Measurements from ENCODE around the gene RTN1.
A peak's percentile ranks its signal among the peaks of the same experiment; 100 is the strongest.

Gene RTN1, protein sequence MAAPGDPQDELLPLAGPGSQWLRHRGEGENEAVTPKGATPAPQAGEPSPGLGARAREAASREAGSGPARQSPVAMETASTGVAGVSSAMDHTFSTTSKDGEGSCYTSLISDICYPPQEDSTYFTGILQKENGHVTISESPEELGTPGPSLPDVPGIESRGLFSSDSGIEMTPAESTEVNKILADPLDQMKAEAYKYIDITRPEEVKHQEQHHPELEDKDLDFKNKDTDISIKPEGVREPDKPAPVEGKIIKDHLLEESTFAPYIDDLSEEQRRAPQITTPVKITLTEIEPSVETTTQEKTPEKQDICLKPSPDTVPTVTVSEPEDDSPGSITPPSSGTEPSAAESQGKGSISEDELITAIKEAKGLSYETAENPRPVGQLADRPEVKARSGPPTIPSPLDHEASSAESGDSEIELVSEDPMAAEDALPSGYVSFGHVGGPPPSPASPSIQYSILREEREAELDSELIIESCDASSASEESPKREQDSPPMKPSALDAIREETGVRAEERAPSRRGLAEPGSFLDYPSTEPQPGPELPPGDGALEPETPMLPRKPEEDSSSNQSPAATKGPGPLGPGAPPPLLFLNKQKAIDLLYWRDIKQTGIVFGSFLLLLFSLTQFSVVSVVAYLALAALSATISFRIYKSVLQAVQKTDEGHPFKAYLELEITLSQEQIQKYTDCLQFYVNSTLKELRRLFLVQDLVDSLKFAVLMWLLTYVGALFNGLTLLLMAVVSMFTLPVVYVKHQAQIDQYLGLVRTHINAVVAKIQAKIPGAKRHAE

DNA sequence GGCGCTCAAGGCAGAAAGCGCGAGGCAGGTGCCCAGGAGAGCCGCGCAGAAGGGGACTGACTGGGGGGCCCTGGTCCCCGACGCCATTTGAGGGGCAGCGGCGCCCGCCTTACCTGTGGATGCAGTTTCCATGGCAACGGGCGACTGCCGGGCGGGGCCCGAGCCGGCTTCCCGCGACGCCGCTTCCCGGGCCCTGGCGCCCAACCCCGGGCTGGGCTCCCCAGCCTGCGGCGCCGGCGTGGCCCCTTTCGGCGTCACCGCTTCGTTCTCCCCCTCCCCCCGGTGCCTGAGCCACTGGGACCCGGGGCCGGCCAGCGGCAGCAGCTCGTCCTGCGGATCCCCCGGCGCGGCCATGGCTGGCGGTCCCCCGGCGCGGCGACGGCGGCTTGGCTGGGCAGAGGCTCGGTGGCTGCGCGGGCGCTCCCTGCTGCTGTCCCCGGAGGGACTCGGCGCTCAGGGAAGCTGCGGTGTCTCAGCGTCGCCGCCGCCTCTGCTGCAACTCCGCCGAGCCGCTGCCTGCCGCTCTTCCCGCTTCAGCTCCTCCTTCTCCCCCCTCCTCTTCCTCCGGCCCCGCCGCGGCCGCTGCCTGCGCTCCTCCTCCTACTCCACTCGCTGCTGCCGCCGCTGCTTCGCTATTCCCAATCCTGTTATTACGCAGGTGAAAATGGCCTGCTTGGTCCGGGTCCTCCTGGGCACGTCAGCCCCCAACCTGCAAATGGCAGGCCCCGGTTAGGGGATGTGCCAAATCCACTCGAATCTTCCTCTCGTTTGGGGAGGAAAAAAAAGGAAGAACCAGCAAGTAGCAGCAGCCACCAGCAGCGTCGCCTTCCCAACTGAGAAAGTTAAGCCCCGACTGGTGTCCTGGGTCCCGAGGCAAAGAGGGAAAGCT is at the start of gene RTN1:
Gene RTN1, minus strand, starts transcription at position 500 of the 889 bp plus-strand sequence. Its CDS starts 146 bp downstream, at position 354.
- peak; percentile 35 for DNase-seq

DNA sequence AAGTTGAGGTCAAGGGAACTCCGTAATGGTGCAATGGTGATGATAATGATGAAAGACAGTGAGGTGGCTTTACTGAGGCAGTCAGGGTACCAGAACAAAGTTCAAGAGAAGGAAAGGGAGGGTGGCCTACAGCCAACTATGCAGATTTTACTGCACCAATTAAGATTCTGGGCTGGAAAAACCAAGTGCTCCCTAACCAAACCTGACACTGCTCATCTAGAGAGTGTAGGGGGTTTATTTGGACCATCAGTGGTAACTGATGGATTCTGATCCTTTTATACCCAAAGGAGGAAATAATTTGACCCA is 49.8 kb upstream of the RTN1 start:
- DNase-seq: no peak

DNA sequence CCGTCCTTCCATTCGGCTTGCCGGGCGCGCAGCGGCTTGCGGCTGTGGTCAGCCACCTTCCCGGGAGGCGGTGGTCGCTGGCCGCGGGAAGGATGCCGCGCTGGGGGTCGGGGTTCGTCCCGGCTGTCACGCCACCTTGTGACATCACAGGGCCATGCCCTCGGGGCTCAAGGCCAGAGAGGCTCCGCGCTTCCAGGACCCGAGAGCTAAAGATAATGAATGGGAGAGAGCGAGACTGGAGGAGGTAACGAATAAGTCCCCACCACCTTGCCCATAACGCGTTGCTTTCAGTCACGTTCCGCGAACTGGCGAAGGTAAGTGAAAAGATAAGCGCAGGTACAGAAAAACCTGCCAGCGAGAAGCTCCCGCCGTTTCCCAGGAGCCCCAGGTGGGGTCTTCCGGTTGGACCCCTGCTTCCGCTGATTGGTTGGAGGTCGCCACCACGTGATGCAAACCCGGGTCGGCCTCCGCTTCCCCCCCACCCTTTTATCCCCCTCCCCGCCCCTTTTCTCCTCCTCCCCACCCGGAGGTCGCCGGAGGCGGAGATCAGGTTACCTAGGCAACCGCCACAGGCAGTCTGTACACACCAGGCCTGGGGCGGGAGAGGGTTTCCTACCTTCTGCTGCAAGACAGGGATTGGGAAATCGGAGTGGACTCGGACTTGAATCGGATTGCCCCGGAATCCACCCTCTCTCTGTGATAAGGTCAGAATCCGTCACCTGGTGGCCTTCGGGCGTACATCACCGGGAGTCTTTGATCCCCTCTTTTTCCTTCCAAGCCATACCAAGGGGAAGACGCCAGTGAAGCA is 49.2 kb upstream of the RTN1 start, which contains the start of gene LRRC9:
Gene LRRC9, plus strand, starts transcription at position 575 of the 808 bp plus-strand sequence.
- DNase-seq: peak; percentile 7

DNA sequence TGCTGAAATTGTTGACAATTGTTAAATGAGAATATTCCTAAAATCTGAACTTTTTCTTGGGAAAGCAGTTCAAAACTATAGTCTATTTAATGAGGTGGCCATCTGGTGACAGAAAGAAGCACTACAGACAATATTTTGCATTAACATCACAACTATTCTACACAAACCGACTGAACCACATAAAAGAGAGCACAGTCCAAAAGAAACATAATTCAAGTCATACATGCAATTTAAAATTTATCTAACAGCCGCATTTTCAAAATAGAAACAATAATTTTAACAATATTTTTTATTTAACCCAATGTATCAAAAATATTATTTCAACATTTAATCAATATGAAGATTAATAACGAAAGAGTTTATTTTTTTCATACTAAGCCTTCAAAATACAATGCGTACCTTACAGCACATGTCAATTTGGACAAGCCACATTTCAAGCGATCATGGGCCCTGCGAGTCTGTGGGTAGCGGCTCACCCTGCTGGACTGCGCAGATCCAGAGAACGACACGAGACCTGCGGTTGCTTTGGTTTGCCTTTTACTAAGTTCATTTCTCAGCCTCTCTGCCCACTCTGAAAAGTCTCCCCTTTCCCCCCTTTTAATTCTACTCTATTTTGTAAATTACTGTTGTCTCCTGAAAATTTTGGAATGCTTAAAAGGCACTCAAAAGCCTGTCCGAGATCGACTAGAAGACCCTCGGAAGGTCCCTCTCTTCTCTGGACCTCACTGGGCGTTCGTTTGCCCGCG is 48.4 kb upstream of the RTN1 start:
- DNase-seq: peak; percentile 8

DNA sequence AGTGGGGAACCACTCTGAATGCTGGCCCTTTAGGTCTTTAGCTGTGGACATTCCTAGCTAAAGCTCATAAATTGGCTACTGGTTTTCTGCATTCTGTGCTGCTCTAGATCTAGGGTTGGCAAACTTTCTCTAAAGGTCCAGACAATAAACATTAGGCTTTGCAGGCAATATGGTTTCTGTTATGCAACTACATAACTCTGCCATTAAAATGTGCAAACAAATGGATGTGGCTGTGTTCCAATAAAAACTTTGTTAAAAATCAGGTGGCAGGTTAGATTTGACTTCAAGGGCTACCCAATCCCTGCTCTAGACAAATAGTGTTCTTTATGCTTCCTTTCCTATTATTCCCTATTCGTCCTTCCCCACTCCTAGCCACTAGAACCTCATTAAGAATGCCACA is 42.6 kb upstream of the RTN1 start:
- DNase-seq: no peak

DNA sequence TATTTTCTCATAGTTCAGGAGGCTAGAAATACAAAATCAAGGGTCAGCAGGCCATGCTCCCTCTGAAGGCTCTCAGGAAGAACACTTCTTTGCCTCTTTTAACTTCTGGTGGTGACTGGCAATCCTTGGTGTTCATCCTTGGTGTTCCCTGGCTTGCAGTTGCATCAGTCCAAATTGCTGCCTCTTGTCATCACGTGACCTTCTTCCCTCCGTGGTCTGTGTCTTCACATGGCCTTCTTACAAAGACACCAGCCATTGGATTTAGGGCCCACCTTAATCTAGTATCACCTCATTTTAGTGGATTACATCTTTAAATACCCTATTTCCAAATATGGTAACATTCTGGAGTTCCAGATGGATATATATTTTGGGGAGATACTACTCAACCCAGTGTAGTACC is 41.9 kb upstream of the RTN1 start:
- no peak for DNase-seq

DNA sequence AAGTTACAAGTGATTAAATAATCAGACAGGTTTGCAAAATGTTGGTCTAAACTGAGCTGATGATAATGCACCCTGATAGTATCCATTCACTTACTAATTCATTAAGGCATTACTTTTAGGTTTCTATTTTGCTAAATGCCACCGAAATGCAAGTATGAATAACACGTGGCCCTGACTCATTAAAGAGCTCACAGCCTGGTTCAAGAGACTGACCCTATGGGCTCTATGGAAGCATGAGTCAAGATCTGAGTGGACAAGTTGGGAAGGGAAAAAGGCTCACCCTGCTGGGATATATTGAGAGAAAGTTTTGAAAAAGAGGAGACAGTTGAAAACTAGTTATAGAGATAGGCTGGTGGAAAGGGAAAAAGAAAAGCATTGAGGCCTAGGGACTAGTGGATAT is 34.6 kb upstream of the RTN1 start:
- no peak for DNase-seq

DNA sequence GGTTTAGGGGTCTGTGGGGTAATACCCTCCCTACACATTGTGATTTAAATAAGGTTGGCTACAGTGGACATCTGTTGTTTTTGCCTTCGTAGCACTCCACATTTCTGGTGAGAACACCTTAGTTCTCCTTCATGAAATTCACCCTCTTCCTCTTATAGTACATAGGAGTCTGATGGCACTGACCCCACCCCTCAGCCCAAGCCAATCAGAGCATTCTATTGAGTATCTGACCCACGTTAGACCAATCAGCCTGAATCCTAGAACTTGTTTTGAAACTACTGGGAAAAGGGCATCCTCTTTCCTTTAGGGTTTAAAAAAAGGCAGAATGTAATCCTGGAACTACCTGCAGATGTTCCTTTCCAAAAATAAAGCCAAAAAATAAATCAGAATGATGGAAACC is 33.6 kb upstream of the RTN1 start:
- no peak for DNase-seq

DNA sequence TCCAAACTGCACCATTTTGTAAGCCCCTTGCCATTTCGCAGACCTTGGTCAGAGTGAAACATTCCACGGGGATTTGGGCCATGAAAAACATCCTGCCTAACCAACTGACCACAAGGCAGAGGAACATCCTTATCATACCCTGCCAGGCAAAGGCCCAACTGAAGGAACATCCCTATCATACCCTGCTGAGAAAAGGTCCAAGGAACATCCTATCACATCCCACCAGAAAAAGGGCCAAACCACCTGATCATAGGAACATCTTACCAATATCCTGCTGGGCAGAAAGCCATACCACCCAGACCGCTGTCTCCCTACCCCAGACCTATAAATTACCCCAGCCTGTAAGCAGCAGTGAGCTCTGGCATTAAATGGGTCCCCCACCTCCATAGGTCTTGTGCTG is 30.0 kb upstream of the RTN1 start:
- DNase-seq: no peak

DNA sequence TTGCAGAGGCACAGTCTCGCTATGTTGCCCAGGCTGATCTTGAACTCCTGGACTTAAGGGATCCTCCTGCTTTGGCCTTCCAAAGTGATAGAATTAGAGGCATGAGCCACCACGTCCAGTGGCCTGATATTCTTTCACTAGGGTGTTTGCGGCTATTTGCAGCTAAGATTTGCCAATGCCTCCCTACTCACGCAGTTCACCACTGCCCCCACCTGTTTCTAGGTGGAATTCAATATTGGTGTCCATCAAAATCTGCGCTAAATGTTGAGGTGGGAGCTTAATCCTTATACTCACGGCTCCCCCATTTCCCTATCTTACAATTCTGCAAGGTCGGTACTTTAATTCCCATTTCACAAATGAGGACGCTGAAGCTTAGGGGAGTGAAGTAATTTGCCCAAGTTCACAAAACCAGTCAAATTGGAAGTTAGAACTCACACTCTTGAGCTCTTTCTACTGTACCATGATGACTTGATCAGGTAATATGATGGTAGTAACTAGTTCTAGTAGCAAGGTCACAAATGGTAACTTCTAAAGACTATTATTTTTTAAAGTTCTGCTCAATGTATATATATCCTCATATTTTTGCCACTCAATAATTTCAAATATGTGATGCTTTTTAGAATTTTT is 27.3 kb upstream of the RTN1 start:
- DNase-seq: peak; percentile 9

DNA sequence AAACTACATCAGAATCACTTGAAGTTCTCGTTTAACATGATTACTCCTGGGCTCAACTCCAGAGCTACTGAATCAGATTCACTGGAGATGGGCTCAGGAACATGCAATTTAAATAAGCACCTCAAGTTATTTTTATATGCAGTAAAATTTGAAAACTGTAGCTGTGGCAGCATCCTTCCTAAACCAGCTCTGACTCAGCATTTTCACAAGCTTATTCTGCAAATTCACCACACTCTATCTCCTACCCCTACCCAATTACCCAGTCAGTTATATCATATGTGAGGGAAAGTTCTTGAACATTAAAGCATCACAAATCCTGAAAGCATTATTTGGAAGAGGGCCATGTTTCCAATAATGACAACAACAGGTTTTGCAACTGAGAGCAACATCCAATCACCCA is 25.1 kb upstream of the RTN1 start:
- DNase-seq: no peak

DNA sequence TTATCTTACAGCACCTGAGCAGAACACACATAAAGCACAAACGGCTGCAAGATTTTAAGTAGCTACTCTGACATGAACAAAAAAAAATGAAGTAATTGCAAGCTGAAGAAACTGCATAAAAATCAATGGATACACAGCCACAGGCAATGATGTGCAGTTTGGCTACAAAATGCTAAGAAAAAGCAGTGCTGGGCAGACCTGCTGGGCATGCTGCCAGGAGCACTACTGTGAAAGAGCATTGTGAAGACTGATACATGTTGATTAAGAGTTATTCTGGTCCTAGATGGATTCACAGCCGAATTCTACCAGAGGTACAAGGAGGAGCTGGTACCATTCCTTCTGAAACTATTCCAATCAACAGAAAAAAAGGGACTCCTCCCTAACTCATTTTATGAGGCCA is 20.1 kb upstream of the RTN1 start:
- DNase-seq: no peak

DNA sequence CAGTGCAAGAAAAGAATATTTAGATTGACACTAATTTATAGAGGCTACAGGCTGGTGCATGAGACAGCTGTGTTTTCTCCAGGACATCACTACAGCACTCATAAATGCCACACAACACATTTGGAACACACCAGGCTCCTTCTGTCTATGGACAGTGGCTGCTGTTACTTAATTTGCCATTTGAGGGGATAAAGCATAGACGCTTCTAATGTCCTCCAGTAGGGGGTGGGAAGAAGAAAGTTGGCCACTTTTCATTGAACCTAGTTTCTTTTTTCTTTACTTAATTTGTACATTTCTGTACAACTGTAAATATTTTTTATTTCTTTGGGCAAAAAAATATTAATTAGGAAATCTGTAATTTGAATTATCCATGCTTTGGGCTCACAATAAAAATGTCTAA is 12.4 kb upstream of the RTN1 start:
- DNase-seq: no peak

DNA sequence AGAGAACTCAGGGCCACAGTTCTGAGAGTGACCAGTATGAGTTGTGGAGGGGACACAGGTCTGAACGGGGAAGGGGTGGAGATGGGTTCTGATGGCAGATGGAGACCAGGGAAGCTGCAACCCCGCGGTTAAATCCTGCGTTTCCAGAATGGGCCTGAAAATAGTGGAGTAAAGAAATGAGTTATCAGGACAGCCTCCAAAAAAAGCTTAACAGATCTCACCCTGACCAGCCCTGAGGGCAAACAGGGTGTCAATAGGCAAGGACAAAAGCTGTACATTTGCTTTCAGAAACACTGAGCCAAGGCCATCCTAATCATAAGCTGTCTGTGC is 555 bp upstream of the RTN1 start:
- no peak for DNase-seq

DNA sequence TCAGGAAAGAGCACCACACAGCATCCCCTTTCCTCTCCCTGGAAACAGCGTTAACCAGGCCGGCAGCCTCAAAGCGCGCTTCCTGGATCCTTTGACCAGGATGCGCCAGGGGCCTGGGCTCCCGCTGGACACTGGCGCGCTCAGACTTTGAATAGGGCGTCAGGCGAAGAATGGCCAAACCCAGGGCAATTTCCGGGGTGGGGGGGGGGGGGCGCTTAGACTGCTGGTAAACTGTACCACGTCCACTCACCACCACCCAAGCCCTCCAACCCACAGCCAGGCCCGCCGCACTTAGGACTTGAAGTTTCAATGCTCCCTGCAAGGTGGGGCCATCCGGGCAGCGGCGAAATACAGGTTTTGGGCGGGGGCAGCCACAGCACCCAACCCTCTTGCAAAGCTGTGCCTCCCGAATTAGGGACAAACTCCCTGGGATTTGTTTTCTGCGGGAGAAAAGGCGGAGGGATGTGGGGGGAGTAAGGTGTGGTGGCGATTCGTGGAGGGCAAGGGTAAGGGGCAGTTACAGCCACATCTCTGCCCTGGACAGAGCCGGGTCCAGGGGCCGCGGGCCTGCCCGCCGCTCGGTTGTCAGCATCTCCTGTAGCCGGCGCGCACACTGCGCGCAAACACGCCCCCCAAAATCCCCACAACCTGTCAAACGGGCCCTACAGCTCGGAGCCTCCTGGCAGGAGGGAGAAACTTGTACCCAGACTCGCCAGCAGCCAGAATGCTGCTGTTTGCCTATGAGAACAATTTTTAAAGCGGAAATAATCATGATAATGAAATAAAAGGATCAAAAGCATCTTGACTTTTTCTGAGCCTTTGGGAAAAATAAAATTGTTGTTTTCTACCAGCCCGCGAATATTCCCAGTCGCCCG is 958 bp downstream of the RTN1 start:
- no peak for DNase-seq

DNA sequence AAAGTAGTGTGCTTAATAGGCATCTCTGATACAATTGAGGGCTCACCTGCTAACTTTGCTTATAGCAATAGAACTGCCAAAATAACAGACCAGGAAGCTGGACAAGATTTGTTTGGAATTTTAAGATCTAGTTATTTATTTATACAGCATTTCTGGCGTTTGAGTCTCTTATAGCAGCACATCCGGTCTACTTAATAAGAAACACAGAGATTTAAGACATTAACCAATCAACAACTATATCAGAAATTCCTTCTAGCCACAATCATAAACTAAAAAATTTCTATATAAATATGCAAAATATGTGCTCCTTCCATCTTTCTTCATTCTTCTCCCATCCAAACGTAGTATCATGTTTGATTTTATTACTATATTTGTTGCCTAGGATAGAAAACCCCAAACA is 2.6 kb downstream of the RTN1 start:
- no peak for DNase-seq

DNA sequence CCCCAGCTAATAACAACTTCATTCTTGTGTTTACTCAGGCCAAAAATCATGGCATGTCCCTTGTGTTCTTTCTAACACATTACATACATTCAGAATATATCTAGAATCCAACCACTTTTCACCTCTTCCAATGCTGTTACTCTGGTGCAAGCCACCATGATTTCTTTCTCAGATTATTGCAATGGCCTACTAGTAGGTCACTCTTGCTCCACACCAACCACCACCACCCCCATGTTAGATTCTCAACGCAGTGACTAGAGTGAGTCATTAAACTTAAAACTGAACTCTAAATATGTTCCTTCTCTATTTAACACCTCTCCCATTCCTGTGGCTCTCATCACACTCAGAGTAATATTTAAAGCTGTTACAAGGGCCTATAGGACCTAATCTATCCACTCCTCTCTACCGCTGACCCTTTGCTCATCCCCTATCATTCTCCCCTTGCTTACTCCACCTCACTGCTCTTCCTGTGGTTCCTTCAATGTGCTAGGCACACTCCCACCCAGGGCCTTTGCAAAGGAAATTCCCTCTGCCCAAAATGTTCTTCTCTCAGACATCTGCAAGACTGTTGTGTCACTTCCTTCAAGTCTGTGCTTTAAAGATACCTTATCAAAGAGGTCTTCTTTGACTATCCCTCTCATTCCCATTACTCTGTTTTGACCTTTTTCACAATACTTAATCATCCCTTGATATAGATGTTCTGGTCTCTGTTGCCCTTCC is 6.6 kb downstream of the RTN1 start:
- DNase-seq: no peak

DNA sequence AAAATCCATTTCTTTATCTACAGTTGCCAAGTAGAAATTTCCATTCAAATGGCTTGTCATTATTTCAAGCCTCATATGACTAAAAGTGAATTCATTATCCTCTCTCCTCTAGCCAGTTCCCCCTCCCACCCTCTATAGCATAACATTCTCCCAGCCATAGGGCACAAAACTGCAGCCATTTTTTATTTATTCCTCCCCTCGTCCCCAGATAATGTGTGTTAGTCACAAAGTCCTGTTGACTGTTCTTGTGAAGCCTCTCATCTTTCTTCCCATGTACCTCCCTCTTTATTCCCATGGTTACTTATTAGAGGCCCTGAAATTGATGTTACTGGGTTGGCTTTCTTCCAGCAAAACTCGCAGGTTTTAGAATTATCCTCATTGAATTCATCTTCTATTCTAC is 13.2 kb downstream of the RTN1 start:
- DNase-seq: no peak

DNA sequence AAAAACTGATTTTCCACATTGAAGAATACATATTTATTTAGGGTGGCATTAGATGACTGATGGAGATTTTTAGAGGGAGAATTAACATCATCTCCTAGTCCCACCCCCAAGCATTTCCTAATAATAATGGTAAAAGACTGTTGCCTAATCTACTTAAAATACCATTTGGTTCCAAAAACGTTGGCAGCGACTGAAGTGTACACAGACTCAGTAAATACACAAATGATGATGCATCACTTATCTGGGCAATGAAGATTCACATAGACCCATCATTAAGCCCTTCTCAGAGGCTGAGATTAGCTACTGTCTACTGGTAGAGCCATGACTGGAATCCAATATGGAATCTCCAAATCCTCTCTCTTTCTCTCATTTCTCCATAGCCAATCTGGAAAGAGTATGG is 18.2 kb downstream of the RTN1 start:
- no peak for DNase-seq

DNA sequence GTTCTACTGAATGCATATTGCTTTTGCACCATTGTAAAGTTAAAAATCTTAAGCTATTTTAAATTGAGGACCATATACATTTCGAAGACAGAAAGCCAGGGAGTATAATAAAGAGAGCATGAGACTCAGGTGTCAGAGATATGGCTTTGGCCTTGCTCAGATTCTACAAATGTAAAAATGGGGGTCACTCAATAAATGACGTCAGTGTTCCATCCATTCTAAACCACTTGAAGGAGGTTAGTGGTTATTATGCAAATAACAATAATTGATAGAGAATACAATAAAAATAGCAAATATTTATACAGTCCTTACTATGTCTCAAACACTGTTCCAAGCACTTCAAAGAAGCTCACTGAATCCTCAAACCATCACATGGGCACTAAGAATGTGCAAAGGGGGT is 20.1 kb downstream of the RTN1 start:
- no peak for DNase-seq

Data from activated CD4-positive, alpha-beta T cell treated with anti-CD3 and anti-CD28 coated beads, Interleukin-2, Interleukin-6, amounts not matched to agents 100 ng/mL and 50 ng/mL, durations not matched to agents 16 hours and 8 hours (primary cell).